ENCODE results near the gene SPINT2. TPM values are rescaled to one million over a fixed set of nuclear protein-coding genes. Genes with fewer than 3 reads are reported as not detected.
A peak's percentile ranks its signal among the peaks of the same experiment; 100 is the strongest.

SPINT2 gene
- total and polyA plus RNA-seq, 2 of the 13 experiments (the other 11 are each of a cell fraction or from before 2014, with no cell fraction given) = 0.31 to 0.77 TPM

- TF ChIP-seq ZNF276 (CRISPR knock-in tag; IDR thresholded peaks at IDR 0.05; ENCODE audit: low read depth) (no peak), RFX5 (IDR thresholded peaks at IDR 0.05; ENCODE audit: low read depth, low read length) (no peak), ZFP90 (CRISPR knock-in tag; IDR thresholded peaks at IDR 0.05; ENCODE audit: borderline replicate concordance) (no peak), TEAD3 (CRISPR knock-in tag; optimal IDR thresholded peaks at IDR 0.05; ENCODE audit: borderline replicate concordance) (peak; percentile 3), TEAD2 (CRISPR knock-in tag; IDR thresholded peaks at IDR 0.05) (no peak), TGIF2 (CRISPR knock-in tag; IDR thresholded peaks at IDR 0.05) (0 out of 2 replicates have a peak, but pooled peaks have one; percentile 40), DMTF1 (CRISPR knock-in tag; IDR thresholded peaks at IDR 0.05) (no peak), AFF4 (CRISPR knock-in tag; IDR thresholded peaks at IDR 0.05) (no peak), SMAD3 (CRISPR knock-in tag; IDR thresholded peaks at IDR 0.05) (no peak), SP140L (CRISPR knock-in tag; IDR thresholded peaks at IDR 0.05; ENCODE audit: borderline replicate concordance) (no peak), MTA1 (CRISPR knock-in tag; IDR thresholded peaks at IDR 0.05; ENCODE audit: borderline replicate concordance) (no peak), ZNF451 (CRISPR knock-in tag; IDR thresholded peaks at IDR 0.05) (no peak; the same call in 1 of the 2 replicates), SNAPC2 (CRISPR knock-in tag; IDR thresholded peaks at IDR 0.05) (peak; percentile 96; the same call in 1 of the 2 replicates), KAT2B (IDR thresholded peaks at IDR 0.05; ENCODE audit: borderline replicate concordance, low read depth, low read length) (no peak), SP5 (CRISPR knock-in tag; IDR thresholded peaks at IDR 0.05; ENCODE audit: borderline replicate concordance, low read depth) (no peak), MXI1 (IDR thresholded peaks at IDR 0.05; ENCODE audit: borderline replicate concordance, low read depth, low read length) (peak; percentile 58; the same call in 1 of the 3 replicates), ZNF24 (IDR thresholded peaks at IDR 0.05) (no peak), CSRNP2 (CRISPR knock-in tag; conservative IDR thresholded peaks at IDR 0.05; ENCODE audit: low read depth) (no peak)
Observed at GRCh38 chr19:38315657-38316476, 51.5 kb downstream of the SPINT2 start, which contains the start of gene YIF1B (continued).
